ENCODE measurements around the gene PTPRK.

- no peak for TF ChIP-seq POLR2A (IDR thresholded peaks at IDR 0.05)
- TF ChIP-seq, protein P1, sequence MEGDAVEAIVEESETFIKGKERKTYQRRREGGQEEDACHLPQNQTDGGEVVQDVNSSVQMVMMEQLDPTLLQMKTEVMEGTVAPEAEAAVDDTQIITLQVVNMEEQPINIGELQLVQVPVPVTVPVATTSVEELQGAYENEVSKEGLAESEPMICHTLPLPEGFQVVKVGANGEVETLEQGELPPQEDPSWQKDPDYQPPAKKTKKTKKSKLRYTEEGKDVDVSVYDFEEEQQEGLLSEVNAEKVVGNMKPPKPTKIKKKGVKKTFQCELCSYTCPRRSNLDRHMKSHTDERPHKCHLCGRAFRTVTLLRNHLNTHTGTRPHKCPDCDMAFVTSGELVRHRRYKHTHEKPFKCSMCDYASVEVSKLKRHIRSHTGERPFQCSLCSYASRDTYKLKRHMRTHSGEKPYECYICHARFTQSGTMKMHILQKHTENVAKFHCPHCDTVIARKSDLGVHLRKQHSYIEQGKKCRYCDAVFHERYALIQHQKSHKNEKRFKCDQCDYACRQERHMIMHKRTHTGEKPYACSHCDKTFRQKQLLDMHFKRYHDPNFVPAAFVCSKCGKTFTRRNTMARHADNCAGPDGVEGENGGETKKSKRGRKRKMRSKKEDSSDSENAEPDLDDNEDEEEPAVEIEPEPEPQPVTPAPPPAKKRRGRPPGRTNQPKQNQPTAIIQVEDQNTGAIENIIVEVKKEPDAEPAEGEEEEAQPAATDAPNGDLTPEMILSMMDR (IDR thresholded peaks at IDR 0.05): no peak
These were observed 582.7 kb downstream of the PTPRK start for GRCh38 chr6:127937747-127938146.
